HPDE6-E6E7 (cell line): ENCODE measurements around the gene ST8SIA2.

ENCODE experiments used
- DNase-seq: peaks from one replicate; pipeline ENCODE4 v3.0.0; 2011; ENCODE audit warnings: missing footprints; ENCODE audit errors: extremely low spot score

The ST8SIA2 gene

DNA sequence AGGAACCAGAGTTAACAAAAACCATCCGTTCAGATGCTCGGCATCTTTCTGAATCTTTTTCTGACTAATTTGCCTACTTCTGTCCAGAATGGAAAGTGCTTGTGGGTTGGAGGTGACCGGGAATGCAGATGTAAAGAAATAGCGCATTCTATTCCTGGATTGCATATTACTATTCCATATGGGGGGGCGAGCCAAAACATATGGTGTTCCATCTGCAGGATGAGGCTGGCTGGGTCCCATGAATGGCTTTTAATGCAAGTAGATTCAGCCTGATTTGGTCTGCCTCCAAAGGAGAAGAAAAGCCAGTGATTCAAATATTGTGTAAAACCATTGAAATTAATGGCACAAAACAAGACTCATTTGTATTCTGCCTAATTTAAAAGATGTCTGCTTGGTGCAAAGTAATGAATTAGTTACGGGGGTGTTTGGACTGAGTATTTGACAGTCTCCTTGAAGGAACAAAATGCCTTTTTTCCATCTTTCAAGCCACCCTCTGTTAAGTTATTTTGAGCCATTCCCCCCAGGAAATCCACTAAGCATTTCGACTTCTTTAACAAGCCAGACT is 99.0 kb downstream of the ST8SIA2 start:
- no peak for DNase-seq

DNA sequence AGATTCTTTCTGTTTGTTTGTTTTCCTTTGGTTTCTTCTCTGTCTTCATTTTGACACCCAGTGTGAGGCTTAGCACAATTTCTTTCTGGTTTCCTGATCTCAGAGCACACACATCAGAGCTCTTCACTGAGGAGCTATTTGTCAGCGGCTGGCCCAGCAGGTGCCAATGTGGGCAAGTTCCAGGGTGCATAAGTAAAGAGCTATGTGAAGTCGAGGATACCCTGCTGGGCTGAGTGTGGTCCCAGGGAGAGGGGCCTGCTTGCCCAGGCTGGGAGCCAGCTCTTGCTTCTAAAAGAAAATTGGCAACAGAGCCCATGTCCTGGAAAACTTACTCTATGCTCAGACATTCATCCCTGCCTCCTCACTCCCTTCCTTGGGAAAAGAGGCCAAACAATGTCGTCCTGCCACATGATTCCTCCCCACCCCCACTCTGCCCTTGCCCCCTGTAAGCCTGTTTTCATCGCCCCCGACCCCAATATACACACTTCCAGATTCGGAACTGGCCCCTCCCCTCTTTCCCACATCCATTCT is 101.2 kb downstream of the ST8SIA2 start:
- no peak for DNase-seq

DNA sequence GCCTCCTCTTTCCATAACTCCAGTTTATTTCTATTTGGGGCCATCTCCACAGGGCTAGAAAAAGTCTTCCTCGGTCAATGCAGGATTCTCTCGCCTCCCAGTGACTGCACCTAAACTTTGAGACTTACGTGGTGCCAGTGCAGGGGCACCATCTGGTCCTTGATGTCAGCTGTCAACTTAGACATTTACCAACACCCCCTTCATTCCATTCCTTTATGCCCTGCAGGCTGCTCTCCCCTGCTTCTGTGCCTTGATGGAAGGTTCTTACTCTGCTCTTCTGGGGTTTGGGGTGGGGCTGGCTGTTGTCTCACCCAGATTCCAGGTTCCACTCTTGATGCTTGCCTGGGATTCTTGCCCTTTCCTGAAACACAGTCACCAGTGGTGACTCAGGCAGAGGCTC is 101.8 kb downstream of the ST8SIA2 start:
- no peak for DNase-seq

DNA sequence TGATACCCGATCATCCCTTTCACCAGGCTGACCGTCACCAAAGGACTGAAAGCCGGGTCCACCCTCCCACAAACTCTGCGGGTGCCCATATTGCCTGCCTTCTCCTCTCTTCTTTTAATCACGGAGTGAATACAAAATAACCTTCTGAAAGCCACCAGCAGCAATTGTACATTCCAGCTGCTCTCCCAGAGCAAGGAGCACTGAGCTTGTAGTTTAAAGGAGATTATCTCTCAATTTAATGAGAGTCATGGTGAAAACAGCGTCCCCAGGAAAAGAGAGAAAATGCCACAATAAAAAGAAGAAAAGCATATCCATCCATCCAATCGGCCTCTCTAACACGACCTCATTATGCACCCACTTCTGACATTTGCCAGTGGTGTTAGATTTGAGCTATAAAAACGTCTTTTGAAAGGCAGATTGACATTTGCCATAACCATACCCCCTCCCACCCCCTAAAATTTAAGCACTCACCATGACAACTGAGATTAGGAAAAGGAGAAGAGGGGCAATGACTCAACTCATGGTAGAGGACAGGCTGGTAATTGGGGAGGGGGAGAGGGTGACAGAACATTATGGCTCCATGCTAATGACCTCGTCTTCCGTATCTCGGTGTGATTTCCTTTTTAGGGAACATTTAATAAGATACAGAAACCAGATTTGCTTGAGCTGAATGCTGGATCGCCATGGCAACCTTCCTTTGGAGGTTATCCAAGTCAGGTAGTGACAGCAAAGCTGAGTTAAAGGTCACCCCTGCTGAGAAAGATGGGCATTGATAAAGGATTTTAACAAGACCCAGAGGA is 106.2 kb downstream of the ST8SIA2 start:
- no peak for DNase-seq

GRCh38 chr15:92502336-92502735 is 108.7 kb downstream of the ST8SIA2 start:
- no peak for DNase-seq

DNA sequence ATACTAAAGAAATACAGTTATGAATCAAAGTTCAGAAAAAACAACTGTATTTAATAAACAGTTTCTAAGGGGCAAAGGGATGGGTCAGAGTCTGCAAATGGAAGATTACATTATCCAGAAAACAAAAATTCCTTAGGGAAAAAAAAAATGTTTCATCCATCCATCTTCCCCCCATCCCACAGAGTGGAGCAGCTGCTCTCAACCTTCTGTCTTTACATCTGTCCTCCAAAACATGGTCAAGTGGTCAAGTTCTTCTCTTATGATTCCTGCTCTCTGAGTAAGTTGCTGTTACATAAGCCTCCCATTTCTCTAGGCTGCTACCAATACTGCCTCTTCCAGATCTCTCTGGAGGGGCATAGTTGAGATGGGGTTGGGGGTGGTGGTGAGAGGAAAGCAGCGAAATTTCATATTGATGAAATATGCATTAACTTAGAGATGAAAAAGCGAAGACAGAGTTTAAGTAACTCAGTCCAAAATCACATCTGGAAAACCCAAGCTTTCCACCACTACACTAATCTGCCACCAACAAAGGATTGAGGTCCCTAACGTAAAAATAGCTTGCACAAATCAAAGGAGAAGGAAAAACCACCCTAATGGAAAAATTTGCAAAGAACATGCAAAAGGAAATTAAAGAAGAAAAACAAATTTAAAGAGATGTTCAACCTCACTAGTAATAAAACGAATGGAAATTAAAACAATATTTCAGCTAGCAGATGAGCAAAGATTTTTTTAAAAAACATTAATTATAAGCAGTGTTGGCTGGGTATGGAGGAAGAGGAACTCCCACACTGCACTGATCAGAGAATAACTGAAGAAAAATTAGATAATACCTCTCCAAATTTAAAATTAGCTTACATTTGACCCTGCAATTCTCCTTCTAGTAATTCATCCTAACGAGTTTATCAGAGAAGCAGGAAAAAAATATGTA is 109.5 kb downstream of the ST8SIA2 start:
- DNase-seq, result no peak

- no peak for DNase-seq
These were observed 110.2 kb downstream of the ST8SIA2 start for GRCh38 chr15:92503889-92504288.

- no peak for DNase-seq
These were observed 111.9 kb downstream of the ST8SIA2 start for GRCh38 chr15:92505611-92506010.

GRCh38 chr15:92506506-92506905 is 112.8 kb downstream of the ST8SIA2 start:
- no peak for DNase-seq

DNA sequence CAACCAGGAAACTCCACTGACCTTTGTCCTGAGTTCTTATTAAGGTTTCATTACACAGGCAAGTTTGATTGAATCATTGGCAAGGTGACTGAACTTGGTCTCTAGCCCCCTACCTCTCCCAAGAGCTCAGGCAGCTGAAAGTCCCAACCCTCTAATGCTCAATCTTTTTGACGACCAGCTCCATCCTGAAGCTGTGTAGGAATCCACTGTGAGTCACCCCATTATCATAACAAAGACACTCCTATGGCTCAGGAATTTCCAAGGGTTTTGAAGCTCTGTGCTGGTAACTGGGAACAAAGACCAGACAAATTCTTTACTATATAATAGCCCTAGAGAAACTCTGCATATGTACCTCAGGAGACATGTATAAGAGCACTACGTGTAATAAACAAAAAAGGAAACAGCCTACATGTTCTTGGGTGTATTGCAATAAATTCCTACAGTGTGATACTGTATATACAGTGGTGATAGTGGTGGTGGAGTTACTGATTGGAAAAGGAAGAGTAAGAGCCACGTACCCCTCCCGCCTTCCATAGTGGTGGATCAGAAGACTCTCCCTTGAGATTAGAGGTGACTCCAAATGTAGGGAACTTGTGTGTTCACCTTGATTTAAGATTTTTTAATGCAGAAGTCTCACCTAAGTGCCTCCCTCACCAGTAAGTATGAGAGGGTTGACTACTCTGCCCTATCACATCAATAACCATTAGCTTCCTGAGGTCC is 116.6 kb downstream of the ST8SIA2 start:
- DNase-seq, result no peak
